D721Med (cell line): ENCODE measurements around the gene SPI1.

Experiments used
- DNase-seq: peaks from one replicate; pipeline ENCODE4 v3.0.0; 2011; ENCODE audit warnings: low spot score; ENCODE audit not compliant: insufficient read length
- FAIRE-seq: peaks from 2 replicates; lab custom pipeline; 2011; peaks lifted over from hg19 to GRCh38; lab: Jason Lieb, UNC
- TF ChIP-seq, protein P1 (sequence below): IDR thresholded peaks from 2 replicates; pipeline ENCODE4 v1.5.1; 2012; ENCODE audit warnings: mild to moderate bottlenecking, control low read depth; ENCODE audit not compliant: insufficient read depth; ENCODE audit errors: missing control alignments

SPI1 gene

GRCh38 chr11:47409440-47410369, 31.4 kb upstream of the SPI1 start:
- TF ChIP-seq, protein P1, sequence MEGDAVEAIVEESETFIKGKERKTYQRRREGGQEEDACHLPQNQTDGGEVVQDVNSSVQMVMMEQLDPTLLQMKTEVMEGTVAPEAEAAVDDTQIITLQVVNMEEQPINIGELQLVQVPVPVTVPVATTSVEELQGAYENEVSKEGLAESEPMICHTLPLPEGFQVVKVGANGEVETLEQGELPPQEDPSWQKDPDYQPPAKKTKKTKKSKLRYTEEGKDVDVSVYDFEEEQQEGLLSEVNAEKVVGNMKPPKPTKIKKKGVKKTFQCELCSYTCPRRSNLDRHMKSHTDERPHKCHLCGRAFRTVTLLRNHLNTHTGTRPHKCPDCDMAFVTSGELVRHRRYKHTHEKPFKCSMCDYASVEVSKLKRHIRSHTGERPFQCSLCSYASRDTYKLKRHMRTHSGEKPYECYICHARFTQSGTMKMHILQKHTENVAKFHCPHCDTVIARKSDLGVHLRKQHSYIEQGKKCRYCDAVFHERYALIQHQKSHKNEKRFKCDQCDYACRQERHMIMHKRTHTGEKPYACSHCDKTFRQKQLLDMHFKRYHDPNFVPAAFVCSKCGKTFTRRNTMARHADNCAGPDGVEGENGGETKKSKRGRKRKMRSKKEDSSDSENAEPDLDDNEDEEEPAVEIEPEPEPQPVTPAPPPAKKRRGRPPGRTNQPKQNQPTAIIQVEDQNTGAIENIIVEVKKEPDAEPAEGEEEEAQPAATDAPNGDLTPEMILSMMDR: no peak
- FAIRE-seq (no peak), DNase-seq (no peak)

DNA sequence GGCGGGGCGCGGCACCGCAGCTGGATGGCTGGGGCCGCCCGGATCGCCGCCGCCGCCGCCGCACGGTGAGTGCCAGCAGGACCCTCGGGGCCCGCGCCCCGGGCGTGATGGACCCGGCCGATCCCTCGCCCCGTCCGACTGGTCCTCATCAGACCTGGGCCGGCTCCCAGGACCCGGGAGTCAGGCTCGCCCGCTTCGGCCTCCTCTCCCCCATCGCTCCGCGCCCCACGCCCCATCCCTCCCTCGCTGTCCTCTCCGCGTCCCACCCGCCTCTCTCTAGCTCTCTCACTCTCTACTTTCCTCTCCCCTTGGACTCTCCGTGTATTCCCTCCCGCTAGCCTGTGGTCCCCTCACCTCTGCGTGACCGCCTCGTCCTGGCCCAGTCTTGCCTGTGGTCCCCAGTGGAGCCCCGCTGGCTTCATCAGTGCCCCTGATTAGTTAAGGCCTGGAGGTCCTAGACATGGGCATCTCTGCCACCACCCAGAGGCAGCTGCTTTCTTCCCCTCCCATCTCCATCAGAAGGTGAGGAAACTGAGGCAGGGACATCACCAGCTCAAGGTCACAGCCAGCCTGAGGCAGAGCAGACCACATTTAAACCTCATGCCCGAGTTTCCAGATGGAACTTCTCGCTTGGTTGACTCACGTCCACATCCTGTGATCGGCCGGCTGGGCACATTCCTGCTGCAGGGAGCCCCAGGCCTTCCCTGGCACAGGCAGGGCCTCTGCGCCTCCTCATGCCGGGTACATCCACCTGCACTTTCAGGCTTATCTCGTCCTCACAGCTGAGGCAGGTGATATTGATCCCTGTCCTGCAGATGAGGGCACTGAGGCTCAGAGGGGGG, 30.5 kb upstream of the SPI1 start:
- DNase-seq (no peak), FAIRE-seq (no peak)
- TF ChIP-seq, protein P1: no peak

DNA sequence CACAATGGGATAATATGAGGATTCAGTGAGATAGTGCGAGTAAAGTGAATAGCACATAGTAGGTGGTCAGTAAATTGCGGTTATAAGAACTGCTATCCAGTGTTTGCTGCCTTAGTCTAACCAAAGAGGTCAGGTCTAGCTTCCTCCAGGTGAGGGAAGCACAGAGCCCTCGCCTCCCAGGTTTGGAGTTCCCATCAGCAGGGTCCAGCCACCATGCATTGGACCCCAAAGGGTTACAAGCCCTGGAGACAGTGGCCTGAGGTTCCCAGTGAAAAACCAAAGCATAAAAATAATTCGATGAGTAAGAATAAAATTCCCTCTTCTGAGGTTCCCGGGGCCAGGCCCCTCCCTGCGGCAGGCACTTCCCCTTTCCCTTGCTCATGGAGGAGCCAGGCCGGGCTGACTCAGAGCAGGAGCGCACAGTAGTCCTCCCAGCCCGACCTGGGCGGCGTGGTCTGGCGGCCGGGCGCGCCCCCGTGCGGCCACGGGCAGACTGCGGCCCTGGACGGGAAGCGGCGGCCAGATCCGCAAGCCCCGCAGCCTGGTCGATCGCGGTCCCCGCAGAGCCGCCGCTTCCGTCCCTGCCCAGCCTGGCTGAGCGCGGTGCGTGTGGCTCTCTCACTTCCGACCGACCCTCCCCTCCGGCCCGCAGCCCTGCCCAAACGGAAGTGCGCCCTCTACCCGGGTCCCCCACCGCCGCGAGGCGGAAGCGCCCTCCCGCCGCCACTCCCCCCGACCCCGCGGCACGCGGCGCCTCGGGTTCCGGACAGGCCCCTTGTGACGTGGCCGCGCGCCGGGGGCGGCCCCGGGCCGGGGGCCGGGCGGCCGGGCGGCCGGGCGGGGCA, 29.6 kb upstream of the SPI1 start, which contains the start of gene SLC39A13:
Gene SLC39A13 (plus strand): TSS at position 845 of the 845 bp plus-strand sequence. CDS start 1,505 bp downstream, outside the sequence.
- FAIRE-seq (no peak), DNase-seq (peak; percentile 96)
- TF ChIP-seq, protein P1: peak; percentile 71

DNA sequence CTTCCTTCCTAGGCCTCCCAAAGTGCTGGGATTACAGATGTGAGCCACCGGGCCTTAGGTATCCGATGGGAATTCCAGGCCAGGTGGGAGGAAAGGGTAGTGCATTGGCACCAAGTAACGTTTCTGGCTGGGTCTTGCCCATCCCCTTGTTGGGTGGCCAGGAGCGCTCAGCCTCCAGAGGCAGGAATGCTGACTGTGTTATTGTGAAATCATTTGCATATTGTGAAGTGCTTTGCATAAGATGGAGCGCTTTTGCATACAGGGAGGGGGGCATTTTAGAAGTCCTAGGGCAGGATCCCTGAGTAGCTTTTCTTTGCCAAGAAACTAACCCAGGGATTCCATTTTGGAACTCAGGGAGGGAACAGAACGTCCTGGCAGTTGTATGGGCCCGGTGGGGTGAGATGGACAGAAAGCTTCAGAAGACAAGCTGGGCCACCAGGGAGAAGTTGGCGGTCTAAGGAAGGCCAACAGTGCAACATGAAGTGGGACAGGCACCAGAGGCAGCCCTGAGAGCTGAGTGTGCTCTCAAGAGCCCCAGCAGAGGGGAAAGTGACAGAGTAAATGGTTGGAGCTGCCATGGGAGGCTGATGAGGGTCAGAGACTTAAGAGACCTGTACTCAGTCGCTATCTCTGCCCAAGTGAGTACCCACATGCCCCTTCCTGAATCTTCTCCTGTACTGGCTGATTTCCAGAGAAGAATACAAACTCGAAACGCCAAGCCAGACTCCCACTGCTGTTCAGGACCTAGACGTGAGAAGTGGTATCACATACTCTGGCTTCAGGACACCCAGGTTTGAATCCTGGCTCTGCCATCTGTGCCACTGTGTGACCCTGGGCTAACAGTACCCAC, 28.8 kb upstream of the SPI1 start:
- TF ChIP-seq, protein P1: no peak
- no peak for FAIRE-seq
- DNase-seq: no peak

- FAIRE-seq: no peak
- TF ChIP-seq, protein P1: no peak
- DNase-seq: no peak
Measured at GRCh38 chr11:47403571-47403970, 25.2 kb upstream of the SPI1 start.

GRCh38 chr11:47403135-47403534, 24.8 kb upstream of the SPI1 start:
- DNase-seq (no peak), FAIRE-seq (no peak)
- TF ChIP-seq, protein P1: no peak
